Left ventricle myocardium inferior (tissue), 1 donor: ENCODE results near the gene SAP30BP. TPM values are rescaled to one million over a fixed set of nuclear protein-coding genes. Genes with fewer than 3 reads are reported as not detected.

Source experiments
- DNase-seq: peaks from one replicate; pipeline ENCODE4 v3.0.0-alpha.2; 2020
- H3K27ac ChIP-seq: fragments of 200-600 bp; replicated peaks from 2 replicates; pipeline ENCODE4 v1.8.0; 2021
- H3K27me3 ChIP-seq: fragments of 200-600 bp; 2 replicates; pipeline ENCODE4 v1.8.0; 2021; ENCODE audit warnings: low read depth
- H3K36me3 ChIP-seq: fragments of 200-600 bp; 2 replicates; pipeline ENCODE4 v1.8.0; 2021
- H3K4me1 ChIP-seq: fragments of 200-600 bp; 2 replicates; pipeline ENCODE4 v1.8.0; 2021
- H3K4me3 ChIP-seq: fragments of 200-600 bp; 2 replicates; pipeline ENCODE4 v1.8.0; 2021; ENCODE audit warnings: mild to moderate bottlenecking, moderate library complexity
- H3K9me3 ChIP-seq: fragments of 200-600 bp; replicated peaks from 2 replicates; pipeline ENCODE4 v1.8.0; 2021
- intact Hi-C: fragments of 100-400 bp; cut with micrococcal nuclease; formaldehyde crosslinking; loops from one replicate; pipeline ENCODE4 v1.11.0; 2022
- total RNA-seq: library from RNA; stranded (reverse); fragmentation: NEBNext Ultra II Directional; extraction: Animal tissue kit (Norgen Biotek cat#: 25700); gene quantifications from one replicate; pipeline ENCODE4 v1.2.1, GENCODE V29; 2021
- TF ChIP-seq, protein P1 (sequence below): fragments of 200-600 bp; IDR thresholded peaks from 2 replicates; pipeline ENCODE4 v1.8.0; 2021; ENCODE audit warnings: antibody characterized with exemption, mild to moderate bottlenecking, borderline replicate concordance
- donor health status: DM: no; HTN: yes; CAD: no; lungs with severe emphysema.

Gene SAP30BP
- total RNA-seq, 1 donor from 2014 or later, result 47.2 TPM

GRCh38 chr17:75753514-75754377 is 86.6 kb downstream of the SAP30BP start:
- DNase-seq, result peak; percentile 78
- Histone ChIP-seq H3K27me3 (no peaks in the 10 kb centered on the region), H3K36me3 (peaks cover 22% of the 10 kb centered on the region), H3K27ac (peak overlapping the region; percentile 40), H3K9me3 (no peaks in the 10 kb centered on the region), H3K4me3 (peak overlapping the region; percentile 63), H3K4me1 (peaks cover 26% of the 10 kb centered on the region)
- TF ChIP-seq, protein P1, sequence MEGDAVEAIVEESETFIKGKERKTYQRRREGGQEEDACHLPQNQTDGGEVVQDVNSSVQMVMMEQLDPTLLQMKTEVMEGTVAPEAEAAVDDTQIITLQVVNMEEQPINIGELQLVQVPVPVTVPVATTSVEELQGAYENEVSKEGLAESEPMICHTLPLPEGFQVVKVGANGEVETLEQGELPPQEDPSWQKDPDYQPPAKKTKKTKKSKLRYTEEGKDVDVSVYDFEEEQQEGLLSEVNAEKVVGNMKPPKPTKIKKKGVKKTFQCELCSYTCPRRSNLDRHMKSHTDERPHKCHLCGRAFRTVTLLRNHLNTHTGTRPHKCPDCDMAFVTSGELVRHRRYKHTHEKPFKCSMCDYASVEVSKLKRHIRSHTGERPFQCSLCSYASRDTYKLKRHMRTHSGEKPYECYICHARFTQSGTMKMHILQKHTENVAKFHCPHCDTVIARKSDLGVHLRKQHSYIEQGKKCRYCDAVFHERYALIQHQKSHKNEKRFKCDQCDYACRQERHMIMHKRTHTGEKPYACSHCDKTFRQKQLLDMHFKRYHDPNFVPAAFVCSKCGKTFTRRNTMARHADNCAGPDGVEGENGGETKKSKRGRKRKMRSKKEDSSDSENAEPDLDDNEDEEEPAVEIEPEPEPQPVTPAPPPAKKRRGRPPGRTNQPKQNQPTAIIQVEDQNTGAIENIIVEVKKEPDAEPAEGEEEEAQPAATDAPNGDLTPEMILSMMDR, result peak; percentile 73
- intact Hi-C loops, result loop anchor here (5.0 kb wide), 1 partner anchor 121 kb away; the partner anchor contains the start of gene SMIM5

DNA sequence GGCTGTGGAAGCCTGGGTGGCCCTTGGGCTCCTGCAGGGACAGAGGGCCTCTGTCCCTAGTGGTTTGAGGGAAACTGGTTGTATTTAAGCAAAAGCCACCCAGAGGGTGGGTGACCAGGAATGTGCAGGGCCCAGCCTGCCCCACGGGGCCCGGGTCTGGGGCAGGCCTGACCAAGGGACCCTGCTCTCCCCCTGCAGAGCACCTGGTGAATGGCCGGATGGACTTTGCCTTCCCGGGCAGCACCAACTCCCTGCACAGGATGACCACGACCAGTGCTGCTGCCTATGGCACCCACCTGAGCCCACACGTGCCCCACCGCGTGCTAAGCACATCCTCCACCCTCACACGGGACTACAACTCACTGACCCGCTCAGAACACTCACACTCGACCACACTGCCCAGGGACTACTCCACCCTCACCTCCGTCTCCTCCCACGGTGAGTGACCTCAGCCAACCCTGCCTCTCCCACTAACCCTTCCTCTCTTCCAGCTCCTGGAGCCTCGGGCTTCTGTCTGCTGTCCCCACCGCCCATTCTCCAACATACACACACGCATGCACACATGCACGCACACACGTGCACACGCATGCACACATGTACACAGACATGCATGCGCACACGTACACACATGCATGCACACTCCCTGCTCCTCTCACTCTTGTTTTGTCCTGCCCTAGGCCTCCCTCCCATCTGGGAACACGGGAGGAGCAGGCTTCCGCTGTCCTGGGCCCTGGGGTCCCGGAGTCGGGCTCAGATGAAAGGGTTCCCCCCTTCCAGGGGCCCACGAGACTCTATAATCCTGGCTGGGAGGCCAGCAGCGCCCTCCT is 87.5 kb downstream of the SAP30BP start:
- intact Hi-C loops, result loop anchor here (5.0 kb wide), 1 partner anchor 122 kb away; the partner anchor contains the start of gene SMIM5
- H3K36me3 ChIP-seq, result peaks cover 25% of the 10 kb centered on the region
- no peak overlapping the region for H3K27ac ChIP-seq
- H3K4me3 ChIP-seq, result peak overlapping the region; percentile 63
- H3K4me1 ChIP-seq, result peaks cover 24% of the 10 kb centered on the region
- TF ChIP-seq, protein P1, result no peak
- H3K9me3 ChIP-seq, result no peaks in the 10 kb centered on the region
- DNase-seq, result no peak
- no peaks in the 10 kb centered on the region for H3K27me3 ChIP-seq

DNA sequence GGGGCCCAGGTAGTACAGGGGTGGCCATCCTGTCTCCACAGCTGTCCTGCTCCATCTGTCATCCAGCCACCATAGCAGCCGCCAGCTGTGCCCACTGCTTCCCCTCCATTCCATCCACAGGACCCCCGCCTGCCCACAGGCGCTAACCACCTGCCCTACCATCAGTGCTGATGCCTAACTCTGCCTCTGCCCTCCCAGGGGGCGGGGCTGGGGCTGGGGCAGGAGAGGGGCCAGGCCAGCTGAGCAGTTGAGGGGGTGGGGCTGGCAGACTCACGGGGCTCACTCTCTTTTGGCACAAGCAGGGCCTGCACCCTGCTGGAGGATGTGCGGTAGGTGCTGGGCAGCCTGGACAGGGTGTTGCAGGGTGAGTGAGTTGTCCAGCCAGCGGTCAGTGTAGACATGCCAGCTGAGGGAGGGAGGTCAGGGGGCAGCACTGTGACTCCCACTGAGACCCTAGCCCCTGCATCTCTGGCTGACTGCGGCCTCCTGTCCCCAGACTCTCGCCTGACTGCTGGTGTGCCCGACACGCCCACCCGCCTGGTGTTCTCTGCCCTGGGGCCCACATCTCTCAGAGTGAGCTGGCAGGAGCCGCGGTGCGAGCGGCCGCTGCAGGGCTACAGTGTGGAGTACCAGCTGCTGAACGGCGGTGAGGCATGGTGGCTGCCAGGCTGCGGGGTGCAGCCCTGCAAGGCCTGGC is 88.2 kb downstream of the SAP30BP start:
- no peak for DNase-seq
- H3K36me3 ChIP-seq, result peaks cover 25% of the 10 kb centered on the region
- intact Hi-C loops, result no loop called here

DNA sequence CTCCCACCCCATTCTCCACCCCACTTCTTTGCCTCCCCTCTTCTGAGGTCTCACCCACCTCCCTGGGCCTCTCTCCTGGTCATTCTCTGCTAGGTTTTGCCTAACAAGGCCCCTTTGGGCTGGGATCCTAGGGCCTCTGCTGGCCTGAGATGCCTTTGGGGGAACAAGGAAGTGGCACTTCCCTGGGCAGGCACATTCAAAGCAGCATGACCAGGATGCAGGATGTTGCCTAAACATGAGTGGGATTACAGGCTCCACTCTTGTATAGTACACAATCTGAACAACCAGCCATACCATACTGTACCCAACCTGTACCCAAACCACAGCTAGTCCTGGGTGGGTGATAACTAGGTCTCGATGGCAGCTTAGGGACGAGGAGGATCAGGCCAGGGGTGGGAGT is 88.9 kb downstream of the SAP30BP start:
- no peak overlapping the region for H3K27ac ChIP-seq
- no peak for DNase-seq
- TF ChIP-seq, protein P1, result no peak
- H3K36me3 ChIP-seq, result peaks cover 25% of the 10 kb centered on the region
- H3K27me3 ChIP-seq, result no peaks in the 10 kb centered on the region
- peaks cover 20% of the 10 kb centered on the region for H3K4me1 ChIP-seq
- no peak overlapping the region for H3K4me3 ChIP-seq
- no peaks in the 10 kb centered on the region for H3K9me3 ChIP-seq
- intact Hi-C loops, result no loop called here

More for the DNA sequence above, 88.2 kb downstream of the SAP30BP start:
- Histone ChIP-seq H3K27me3 (no peaks in the 10 kb centered on the region), H3K27ac (no peak overlapping the region), H3K4me1 (peaks cover 20% of the 10 kb centered on the region), H3K9me3 (no peaks in the 10 kb centered on the region), H3K4me3 (no peak overlapping the region)
- TF ChIP-seq, protein P1, result no peak
